GM19099 (cell line): ENCODE data around the gene SQSTM1.

Experiments used
- POLR2A ChIP-seq: IDR thresholded peaks from 3 replicates; pipeline ENCODE4 v1.6.1; 2011; ENCODE audit warnings: low read depth; ENCODE audit not compliant: insufficient read length; ENCODE audit errors: extremely low read depth

The SQSTM1 gene

DNA sequence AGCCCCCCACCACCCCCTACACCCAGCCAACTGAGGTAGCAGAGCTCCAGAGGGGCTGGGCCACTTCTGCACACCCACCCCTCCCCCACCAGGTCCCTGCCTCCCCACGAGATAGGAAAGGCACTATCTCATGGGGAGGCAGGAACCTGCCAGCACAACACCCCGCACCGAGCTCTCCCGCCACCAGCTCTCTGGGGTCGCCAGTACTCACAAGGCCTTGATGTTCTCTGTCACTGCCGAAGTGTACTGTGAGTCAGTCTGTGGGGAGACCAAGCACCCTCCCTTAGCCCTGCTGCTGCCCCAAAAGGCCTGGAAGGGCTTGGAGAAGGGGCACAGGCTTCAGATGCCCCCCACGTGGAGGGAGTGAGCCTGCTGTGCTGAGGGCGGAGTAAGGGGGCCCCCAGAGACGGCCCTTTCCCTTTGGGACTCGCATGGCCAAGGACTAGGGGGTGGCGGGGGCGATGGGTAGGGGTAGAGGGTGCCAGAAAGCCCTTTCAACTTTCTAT is 20.0 kb upstream of the SQSTM1 start:
- TF ChIP-seq POLR2A = no peak

DNA sequence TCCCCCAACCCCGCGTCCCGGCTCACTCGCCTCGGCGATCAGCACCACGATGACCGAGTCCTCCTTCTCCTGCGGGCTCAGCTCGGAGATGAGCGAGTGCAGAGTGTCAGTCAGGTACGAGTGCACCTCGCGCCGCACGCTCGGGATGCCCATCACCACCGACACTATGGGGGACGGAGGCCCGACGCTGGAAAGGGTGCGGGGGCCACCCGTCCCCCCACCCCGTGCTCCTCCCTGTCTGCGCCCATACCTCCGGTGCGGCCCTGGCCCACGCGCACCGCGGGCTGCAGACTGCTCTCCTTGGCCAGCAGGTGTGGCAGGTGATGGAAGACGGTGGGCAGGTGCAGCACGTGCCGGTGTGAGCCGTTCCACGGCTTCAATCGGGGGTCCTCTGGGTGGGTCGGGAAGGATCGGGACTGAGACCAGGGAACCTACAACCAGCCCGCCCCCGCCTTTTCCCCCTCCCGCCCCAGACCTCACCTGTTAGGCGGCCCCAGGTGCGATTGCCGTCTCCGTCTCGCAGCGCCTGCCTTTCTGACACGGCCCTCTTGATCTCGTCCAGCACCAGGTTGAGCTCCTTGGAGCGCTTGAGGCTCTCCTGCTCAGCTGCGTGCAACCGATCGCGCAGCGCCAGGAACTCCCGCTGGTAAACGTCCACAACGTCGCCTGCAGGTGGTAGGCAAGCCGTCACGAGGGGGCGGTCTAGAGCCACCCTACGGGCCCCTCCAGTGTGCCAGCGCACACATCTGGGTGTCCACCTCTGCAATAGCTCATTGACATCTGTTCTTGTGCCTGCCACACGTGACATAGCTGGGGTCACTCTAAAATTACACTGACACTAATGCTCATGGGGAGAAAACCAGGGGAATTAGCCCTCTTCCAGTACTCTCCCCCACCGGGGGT is 19.1 kb upstream of the SQSTM1 start:
- peak; percentile 11 for TF ChIP-seq POLR2A

DNA sequence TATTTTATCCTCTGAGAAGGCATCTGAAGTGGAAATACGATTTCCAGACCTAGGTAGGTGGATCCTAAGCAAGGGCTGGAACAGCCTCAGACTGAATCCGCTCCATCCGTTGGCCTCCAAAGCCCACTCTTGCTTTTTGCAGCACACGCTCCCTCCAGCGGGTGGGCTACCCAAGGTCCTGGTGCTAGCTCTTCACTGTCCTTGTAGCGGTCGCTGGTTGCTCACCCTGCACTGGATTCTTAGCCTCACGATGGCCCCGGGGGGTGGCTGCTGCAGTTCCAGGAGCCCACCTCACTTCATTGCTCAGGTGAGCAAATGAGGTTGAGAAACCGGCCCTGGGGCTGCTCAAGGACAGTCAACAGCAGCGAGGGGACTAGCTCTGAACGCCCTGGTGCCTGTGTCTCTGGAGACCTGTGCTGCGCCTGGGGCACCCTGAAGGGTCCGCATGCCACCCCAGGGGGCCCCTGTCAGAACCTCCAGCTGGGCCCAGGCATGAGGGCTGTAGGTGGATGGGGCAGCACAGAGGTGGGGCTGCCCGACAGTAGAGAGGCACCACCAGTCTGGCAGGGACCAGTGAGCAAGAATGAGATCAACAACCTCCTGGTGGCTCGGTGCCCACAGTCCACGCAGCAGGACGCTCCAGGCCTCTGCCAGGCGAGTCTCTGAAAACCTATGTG is 18.4 kb upstream of the SQSTM1 start:
- TF ChIP-seq POLR2A = no peak

DNA sequence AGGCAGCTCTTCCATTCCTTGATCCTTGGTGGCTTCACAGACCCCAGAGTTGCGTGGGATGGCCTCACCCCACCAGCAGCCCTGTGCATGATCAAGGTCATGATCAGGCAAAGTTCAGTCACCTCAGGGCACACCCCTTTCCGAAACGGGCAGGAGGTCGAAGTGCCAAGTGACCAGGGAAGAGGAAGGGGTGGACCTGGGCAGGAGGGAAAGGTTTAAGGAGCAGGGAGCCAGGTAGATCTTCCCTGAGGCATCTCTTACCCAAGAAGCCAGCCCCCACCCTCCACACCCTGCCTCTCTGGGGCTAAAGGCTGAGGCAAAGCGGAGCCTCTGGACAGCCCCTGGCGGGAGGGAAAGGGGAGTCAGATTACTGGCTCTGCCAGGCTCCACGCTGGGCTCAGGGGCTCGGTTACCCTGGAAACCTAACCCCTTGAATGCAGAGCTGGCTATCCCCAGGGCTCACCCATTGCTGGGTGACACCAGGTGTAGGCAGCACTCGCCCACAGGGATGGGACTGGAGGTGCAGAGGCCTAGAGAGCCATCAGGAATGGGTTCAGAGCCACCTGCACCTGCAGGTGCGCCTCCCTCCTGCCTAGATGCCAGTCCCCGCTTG is 17.6 kb upstream of the SQSTM1 start:
- TF ChIP-seq POLR2A = no peak

DNA sequence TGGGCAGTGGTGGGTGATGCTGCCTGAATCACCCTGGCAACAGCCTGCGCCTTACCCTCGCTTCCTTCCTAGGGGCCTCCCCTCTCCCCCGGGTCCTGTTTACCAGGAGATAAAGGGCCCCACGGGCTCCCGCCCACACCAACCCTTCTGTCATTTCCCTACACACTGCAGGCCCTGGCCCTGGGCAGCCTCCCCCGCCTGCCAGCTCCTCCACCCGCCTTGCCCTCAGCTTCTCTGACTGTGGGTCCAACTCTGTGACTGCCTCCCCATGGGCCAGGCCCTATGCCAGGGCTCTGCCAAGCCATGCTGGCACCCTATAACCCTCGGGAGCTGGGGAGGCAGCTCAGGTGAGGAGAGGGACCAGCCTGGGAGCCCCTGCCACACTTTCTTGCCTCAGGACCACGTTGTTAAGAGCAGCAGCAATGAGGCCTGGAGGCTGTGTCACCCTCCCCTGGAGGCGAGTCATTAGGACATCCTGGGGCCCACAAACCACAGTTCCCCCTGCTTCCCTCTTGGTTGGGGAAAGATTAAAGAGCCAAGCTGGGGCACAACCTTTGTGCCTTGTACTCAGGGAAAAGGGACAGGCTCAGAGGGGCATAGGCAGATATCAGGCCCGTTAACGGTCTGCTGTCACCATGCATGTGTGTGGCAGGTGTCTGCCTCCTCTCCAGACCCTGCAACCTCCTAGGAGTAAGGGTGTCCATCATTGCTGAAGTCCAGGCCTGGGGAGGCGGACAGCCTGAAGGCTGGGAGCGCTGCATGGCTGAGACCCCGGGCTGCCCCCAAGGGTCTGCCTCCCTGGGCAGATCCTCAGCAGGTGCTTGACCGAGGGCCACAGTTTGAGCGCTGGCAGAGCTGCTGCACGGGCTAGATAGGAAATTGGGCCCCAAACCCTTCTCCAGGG is 16.8 kb upstream of the SQSTM1 start:
- no peak for TF ChIP-seq POLR2A

DNA sequence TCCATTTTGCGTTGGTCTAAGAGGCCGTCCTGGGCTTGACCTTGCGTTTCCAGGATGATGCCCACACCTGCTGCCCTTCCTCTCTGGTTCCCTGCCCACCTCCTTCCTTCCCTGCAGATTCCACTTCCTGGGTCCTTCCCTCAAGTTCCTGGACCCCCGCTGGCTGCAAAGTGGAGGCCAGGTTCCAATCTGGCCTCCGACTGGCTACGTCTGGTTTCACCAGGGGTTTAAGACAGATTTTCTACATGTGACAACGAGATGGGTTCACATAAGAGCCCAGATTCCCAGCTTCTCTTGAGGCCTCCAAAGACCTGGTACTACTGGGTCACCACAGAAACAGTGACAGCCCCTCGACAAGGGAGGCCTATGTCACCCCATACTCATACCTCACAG is 16.2 kb upstream of the SQSTM1 start:
- TF ChIP-seq POLR2A = no peak

DNA sequence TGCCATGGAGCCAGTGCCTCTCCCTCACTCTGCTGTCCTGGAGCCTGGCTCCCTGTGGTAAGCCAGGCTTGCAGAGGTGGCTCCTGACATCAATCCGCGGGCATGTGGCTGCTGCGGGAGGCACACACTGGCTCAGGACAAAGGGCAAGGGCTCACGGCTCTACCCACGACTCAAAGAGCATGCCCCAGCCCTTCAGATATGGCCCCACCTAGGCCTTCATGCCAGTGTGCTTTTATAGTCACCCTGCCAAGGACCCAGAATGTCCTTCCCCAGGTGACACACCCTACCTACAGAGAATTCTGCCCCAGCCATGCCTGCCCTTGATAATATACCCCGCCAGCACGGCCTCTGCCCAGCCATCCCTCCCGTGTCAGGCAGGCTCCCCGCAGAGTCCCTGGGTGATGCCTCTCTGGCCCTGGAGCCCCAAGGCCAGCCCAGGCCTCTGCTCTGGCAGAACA is 15.6 kb upstream of the SQSTM1 start:
- no peak for TF ChIP-seq POLR2A

DNA sequence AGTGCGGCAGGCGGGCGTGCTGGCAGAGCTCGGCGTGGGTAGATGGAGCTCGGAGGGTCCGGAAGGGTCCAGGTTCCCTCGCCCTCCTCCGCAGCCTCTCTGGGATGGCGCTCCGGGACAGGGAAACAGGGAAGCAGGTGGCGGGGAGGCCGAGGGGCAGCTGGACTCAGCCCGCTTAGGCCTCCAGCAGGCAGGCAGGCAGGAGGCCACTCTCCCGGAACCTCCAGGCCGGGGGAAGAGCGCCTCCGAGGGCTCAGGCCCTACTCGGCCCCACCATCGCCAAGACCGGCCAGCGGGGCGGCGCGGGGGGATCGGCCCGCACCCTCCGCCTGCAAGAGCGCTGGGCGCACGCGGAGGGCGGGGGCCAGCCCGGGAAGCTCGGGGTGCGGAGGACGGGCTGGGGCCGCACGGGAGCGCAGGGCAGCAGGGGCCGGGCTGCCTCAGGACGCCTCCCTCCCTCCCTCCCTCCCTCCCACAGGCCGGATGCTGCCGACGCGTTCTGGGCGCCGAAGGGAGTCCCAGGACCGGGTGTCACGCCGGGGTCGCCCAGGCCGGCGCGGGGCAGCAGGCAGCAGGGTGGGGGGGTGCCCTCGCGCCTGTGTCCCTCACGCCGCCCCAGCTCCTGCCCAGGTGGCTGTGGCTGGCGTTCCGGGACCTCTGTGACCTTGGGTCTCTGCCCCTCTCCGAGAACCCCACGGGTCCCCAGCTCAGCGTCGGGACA is 15.0 kb upstream of the SQSTM1 start:
- no peak for TF ChIP-seq POLR2A

DNA sequence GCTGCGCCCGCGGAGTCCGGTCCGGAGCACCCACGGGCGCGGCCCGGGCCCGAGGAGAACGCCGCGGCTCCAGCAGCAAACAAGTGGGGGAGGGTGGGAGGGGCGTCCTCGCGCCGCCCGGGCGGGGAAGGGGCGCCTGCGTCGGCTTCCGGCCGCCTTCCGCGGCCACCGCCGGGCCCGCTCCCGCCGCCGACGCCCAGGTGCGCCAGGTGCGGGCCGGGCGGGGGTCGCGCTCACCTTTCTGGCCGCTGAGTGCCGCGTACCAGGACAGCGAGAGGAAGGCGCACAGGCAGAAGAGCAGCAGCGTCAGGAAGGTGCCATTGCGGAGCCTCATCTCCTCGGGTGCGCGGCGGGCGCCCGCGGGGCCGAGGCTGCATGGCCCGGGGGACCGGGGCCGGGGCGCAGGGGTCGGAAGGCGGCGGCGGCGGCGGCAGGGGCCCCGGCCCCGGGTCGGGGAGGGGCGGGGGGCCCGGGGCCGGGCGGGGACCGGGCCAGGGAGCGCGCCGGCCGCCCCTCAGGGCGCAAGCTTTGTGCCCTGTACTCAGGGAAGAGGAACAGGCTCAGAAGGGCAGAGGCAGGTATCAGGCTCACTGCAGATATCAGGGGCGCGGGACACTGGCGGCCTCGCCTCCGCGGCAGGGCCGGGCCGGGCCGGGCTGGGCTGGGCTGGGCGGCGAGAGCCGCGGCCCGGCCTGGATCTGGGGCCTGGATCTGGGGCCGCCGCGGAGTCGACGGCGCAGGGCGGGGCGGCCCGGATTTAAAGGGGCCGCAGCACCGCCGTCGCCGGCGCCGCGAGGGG is 14.3 kb upstream of the SQSTM1 start, which contains the start of gene MGAT4B:
Gene MGAT4B, minus strand, starts transcription at position 617 of the 799 bp plus-strand sequence. Its CDS starts 283 bp downstream, at position 334.
- peak; percentile 79 for TF ChIP-seq POLR2A

DNA sequence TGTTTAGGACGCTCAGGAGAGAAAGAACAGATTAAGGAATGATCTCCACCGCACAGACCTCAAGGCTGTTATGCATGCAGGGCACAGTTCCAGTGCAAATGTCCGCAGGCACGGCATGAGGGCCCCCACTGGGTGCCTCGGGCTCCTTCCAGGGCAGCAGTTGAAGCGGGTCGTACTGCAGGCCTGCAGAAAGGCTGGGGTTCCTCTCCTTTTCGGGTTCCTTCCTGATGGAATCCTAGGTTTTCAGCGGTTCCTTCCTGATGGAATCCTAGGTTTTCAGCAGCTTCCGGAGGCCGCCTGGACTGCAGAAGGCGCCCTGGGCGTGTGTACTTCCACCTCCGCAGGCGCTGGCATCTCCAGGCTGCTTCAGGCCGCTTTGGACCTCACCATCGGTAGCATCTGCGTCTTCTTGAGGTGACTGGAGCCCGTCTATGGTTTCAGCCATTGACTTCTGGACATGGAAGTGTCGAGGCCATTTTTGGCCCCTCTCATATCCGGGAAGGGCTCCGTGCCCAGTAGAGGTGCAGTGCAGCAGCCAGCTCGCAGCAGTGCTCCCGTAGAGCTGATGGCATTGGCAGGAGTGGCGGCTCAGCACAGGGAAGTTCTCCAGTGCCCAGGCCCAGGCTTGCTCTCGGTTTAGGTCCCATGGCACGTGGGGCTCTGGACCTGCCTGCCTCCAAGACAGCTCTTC is 8.4 kb upstream of the SQSTM1 start:
- no peak for TF ChIP-seq POLR2A

DNA sequence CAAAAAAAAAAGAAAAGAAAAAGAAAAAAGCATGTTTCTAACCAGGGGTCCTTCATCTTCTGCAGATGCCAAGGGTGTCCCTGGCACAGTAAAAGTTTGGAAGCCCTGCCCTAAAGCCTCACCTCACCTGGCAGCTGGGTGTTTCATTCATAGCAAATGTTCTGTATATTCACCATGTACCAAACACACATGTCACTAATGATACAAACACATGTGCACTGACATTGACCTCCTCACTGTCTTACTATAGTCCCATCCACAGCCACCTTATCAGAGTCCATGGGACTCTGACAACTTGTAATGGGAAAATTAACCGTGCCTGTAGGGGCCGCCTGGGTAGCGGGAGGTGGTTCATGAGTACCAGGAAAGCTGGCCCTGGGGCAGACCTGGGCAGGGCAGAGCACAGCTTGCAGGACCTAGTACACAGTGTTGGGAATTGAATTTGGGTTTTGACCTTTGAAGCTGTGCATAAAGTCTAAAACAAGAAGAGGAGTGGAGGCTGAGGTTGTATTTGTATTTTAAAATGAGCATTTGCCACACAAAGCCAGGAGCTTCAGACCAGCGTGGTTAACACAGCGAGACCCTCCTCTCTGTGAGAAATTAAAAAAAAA is 7.6 kb upstream of the SQSTM1 start:
- TF ChIP-seq POLR2A = no peak

DNA sequence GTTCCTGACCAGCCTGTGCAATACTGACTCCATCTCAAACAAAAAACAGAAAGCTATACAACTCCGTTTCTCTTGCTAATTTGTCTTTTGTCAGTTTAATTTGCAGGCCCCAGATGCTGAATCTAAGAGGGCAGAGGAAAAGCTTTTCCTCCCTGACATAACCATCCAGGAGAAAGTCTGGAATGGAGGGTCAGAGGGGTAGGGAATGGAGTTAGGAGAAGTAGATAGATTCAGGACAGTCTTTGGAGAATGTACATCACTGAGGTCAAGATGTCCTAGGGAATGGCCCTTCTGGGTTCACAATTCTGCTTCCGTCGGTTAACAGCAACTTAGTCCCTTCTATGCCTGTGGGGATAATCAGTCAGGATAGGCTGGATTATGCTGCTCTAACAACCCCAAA is 6.6 kb upstream of the SQSTM1 start:
- no peak for TF ChIP-seq POLR2A
